ENCODE results near the gene CYTH4. TPM values are rescaled to one million over a fixed set of nuclear protein-coding genes. Genes with fewer than 3 reads are reported as not detected.
"Not testable (repeated sequence)": the region's sequence is repeated elsewhere in the genome, so short reads cannot be mapped to it uniquely, and the experiment has no call there.

CYTH4 gene, protein sequence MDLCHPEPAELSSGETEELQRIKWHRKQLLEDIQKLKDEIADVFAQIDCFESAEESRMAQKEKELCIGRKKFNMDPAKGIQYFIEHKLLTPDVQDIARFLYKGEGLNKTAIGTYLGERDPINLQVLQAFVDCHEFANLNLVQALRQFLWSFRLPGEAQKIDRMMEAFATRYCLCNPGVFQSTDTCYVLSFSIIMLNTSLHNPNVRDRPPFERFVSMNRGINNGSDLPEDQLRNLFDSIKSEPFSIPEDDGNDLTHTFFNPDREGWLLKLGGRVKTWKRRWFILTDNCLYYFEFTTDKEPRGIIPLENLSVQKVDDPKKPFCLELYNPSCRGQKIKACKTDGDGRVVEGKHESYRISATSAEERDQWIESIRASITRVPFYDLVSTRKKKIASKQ
- total RNA-seq, result 10 to 100 TPM in 1 of 4 donors, 1 to 10 TPM in 3; 1.4 to 13.1 (median 3.0) TPM

DNA sequence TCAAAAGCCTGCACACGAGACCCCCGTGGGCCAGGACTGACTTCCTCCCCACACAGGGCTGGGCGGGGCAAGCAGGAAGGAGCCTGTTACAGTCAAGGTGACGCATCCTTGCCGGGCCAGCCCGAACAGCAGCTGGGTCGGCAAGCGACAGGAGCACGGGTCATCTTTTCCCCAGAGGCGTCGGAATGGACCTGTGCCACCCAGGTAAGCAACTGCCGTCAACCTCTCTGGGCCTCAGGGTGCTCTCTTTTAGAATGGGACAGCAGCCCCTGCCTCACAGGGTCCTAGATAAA lies at the start of gene CYTH4:
TSS of gene CYTH4 (plus strand) at position 124 of the 293 bp plus-strand sequence. CDS start at position 186, 62 bp downstream.
- no peak for TF ChIP-seq POLR2A (IDR thresholded peaks at IDR 0.05)
- TF ChIP-seq, protein P1, sequence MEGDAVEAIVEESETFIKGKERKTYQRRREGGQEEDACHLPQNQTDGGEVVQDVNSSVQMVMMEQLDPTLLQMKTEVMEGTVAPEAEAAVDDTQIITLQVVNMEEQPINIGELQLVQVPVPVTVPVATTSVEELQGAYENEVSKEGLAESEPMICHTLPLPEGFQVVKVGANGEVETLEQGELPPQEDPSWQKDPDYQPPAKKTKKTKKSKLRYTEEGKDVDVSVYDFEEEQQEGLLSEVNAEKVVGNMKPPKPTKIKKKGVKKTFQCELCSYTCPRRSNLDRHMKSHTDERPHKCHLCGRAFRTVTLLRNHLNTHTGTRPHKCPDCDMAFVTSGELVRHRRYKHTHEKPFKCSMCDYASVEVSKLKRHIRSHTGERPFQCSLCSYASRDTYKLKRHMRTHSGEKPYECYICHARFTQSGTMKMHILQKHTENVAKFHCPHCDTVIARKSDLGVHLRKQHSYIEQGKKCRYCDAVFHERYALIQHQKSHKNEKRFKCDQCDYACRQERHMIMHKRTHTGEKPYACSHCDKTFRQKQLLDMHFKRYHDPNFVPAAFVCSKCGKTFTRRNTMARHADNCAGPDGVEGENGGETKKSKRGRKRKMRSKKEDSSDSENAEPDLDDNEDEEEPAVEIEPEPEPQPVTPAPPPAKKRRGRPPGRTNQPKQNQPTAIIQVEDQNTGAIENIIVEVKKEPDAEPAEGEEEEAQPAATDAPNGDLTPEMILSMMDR (IDR thresholded peaks at IDR 0.05), result no peak
- intact Hi-C loops (cut with DNase I; ENCODE audit: low total_unique reads), result no loop called here
- peak within 1 kb of the TSS; percentile 2 for H3K4me3 ChIP-seq (ENCODE audit: low read depth, poor library complexity, severe bottlenecking)
- WGBS, 2 donors, result 17 to 37% methylated on average over 12 of the region's 12 CpGs
- DNase-seq (ENCODE audit: low spot score in 2 of 2), result peak; percentile 34 to 91

- H3K4me3 ChIP-seq (ENCODE audit: low read depth, poor library complexity, severe bottlenecking); intact Hi-C loops (cut with DNase I; ENCODE audit: low total_unique reads); DNase-seq (ENCODE audit: low spot score in 2 of 2): not testable (repeated sequence)
- 87 to 89% methylated on average over 12 of the region's 12 CpGs for WGBS, 2 donors
These were observed 48.9 kb upstream of the CYTH4 start for GRCh38 chr22:37233371-37233750.

DNA sequence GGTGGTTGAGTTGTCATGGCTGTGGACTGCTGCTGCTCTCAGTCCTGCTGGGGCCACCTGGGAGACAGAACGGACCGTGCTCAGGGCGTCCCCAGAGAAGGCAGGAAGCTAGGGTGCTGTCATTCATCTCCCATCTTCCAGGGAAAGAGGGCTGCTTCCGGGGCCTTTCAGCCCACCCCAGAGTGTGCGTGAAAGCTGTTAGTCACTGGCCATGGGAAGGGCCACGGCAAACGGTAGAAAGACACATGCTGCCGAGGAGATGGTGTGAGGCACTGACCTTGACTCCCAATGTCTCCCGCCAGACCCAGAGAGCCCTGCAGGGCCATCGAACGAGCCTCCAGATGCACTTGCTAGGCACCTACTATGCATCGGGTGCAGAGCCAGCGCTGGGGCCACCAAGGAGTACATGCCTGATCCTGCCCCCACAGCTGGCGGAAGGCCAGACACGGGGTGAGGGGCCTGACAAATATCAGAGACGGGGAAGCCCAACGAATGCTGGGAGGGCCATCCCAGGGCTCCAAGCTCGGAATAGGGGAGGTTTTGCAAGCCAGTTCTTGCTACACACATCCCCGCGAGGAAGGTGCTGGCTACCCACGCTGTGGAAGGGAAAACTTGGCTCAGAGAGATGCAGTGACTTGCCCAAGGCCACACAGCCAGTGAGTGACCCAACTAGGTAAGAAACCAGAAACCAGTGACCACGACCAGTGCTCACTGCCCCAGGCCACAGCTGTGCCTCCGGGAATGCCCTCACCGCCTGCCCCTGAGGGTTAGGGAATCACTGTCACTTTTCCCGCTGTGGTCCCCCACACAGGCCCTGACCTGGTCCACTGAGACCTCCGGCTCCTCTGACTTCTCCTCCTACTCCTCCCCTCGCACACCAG lies 48.3 kb upstream of the CYTH4 start:
- no peak for TF ChIP-seq POLR2A (IDR thresholded peaks at IDR 0.05)
- TF ChIP-seq, protein P1 (IDR thresholded peaks at IDR 0.05), result no peak
- intact Hi-C loops (cut with DNase I; ENCODE audit: low total_unique reads), result no loop called here
- no peak overlapping the region for H3K4me3 ChIP-seq (ENCODE audit: low read depth, poor library complexity, severe bottlenecking)
- 43 to 49% methylated on average over 23 to 27 of the region's 27 CpGs for WGBS, 2 donors
- DNase-seq (ENCODE audit: low spot score in 2 of 2), result no peak

DNA sequence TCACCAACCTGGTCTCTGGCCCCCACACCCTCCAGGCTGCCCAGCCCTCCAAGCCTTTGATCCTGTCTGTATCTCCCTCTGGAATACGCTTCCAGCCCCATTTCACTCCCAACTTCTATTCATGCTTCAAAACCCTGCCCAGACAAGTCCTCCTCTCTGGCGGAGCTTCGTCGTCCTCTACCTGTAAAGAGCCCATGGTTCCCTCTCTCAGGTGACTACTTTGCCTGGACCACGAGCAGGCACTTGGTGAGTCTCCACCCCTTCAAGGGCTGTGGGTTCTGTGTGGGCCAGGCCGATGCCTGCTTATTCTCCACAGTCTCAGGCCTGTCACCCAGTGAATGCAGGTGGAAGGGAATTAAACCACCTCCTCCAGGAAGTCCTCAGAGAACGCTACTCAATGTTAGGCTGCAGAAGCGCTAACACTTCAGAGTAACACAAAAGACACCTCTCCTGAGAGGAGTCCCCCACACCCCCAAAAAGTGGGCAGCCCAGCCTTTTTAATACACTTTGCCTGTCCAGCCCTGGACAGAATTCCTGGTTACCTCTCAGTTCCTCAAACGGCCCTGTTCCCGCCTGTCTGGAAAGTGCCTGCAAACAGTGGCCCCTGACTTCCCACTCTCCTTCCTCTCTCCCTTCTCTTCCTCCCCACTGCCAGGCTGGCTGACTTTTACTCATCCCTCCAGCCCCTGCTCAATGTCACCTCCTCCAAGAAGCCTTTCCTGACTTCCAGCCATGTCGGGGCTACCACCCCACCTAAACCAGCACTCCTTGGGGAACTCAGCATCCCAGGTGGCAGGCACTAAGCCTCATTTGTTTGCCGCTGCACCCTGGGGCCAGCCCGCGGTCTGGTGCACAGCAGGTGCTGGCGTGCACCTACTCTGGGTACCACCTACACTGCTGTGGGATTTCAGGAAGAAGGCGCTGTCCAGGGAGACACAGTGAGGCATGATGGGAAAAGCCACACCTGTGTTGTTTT lies 47.3 kb upstream of the CYTH4 start:
- intact Hi-C loops (cut with DNase I; ENCODE audit: low total_unique reads), result no loop called here

DNA sequence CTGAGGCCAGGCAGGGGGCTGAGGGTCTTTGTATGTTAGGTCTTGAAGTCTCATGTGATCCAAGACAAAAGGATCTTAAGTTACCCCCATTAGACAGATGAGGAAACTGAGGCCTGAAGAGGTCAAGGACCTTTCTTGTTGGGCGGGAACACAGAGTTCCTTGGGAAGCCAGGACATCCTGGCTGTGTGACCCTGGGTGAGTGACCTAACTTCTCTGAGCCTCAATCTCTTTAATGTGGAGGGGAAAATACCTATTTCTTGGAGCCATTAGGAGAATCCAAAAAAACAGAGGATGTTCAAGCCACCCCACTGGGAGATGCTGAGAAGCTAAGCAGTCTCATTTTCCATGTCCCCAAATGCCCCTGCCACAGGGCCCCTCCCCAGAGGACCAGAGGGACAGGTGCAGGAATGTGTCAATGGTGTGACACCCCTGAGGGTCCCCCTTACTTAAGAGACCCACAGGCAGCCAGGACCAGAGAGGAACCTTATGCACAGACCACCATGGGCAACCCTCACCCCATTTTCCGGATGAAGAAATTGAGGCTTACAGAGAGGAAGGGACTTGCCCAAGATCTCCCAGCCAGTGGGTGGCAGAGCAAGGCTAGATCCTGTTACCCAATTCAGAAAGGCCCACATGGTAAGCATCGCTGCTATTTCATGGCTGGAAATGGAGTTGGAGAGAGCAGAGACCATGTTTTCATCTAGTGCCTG lies 46.3 kb upstream of the CYTH4 start:
- intact Hi-C loops (cut with DNase I; ENCODE audit: low total_unique reads), result no loop called here
- TF ChIP-seq POLR2A (IDR thresholded peaks at IDR 0.05), result no peak
- TF ChIP-seq, protein P1 (IDR thresholded peaks at IDR 0.05), result no peak
- H3K4me3 ChIP-seq (ENCODE audit: low read depth, poor library complexity, severe bottlenecking), result no peak overlapping the region
- no peak for DNase-seq (ENCODE audit: low spot score in 2 of 2)
- WGBS, 2 donors, result 89 to 92% methylated on average over 3 of the region's 3 CpGs

More for the DNA sequence above, 47.3 kb upstream of the CYTH4 start:
- no peak for DNase-seq (ENCODE audit: low spot score in 2 of 2)
- H3K4me3 ChIP-seq (ENCODE audit: low read depth, poor library complexity, severe bottlenecking), result no peak overlapping the region
- WGBS, 2 donors, result 73 to 80% methylated on average over 16 of the region's 16 CpGs
- TF ChIP-seq, protein P1 (IDR thresholded peaks at IDR 0.05), result no peak
- no peak for TF ChIP-seq POLR2A (IDR thresholded peaks at IDR 0.05)

Measured in lower leg skin (tissue), 4 donors.